Cardiac septum (tissue), 1 donor: Measurements from ENCODE around the gene HLA-DOB. TPM values are rescaled to one million over a fixed set of nuclear protein-coding genes. Genes with fewer than 3 reads are reported as not detected.
A peak's percentile ranks its signal among the peaks of the same experiment; 100 is the strongest.

Experiments used
- DNase-seq: peaks from one replicate; pipeline ENCODE4 v3.0.0-alpha.2; 2020; ENCODE audit warnings: low spot score
- intact Hi-C: fragments of 100-400 bp; cut with DNase I; formaldehyde crosslinking; loops from one replicate; pipeline ENCODE4 v1.14.0; 2022
- total RNA-seq: library from RNA; stranded (reverse); fragmentation: NEBNext Ultra II Directional; extraction: Animal tissue kit (Norgen Biotek cat#: 25700); gene quantifications from one replicate; pipeline ENCODE4 v1.2.1, GENCODE V29; 2021
- donor health status: DM: no; HTN: no; CAD: no.

Gene HLA-DOB
- total RNA-seq, 1 donor from 2014 or later = 0.35 TPM

DNA sequence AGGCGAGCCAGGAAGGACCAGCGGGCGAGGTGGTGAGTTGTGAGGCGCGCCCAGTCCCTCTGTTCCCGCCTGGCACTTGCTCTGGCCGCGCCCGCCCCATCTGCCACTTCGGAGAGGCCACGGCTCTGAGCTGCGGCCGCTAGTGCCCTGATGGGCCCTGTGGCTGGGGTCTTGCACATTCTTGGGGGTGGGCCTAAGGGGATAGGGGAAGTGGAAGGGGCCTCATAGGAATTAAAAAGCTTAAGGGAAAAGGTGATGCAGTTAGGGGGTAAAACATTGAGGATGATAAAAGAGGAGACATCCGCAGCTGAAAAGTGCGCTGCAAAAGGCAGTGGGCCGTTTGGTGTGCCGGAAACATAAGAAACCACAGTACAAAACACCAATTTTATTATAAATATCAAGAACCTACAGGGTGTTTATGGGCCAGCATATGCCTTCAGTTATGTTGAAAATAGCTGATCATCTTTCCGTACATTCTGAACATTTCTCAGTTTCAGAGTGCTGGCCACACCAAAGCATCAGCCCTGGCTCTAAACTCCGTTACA lies 28.1 kb upstream of the HLA-DOB start:
- intact Hi-C loops = loop anchor here (1.0 kb wide), 1 partner anchor 8 kb away; the partner anchor contains the start of gene TAP1
- no peak for DNase-seq

DNA sequence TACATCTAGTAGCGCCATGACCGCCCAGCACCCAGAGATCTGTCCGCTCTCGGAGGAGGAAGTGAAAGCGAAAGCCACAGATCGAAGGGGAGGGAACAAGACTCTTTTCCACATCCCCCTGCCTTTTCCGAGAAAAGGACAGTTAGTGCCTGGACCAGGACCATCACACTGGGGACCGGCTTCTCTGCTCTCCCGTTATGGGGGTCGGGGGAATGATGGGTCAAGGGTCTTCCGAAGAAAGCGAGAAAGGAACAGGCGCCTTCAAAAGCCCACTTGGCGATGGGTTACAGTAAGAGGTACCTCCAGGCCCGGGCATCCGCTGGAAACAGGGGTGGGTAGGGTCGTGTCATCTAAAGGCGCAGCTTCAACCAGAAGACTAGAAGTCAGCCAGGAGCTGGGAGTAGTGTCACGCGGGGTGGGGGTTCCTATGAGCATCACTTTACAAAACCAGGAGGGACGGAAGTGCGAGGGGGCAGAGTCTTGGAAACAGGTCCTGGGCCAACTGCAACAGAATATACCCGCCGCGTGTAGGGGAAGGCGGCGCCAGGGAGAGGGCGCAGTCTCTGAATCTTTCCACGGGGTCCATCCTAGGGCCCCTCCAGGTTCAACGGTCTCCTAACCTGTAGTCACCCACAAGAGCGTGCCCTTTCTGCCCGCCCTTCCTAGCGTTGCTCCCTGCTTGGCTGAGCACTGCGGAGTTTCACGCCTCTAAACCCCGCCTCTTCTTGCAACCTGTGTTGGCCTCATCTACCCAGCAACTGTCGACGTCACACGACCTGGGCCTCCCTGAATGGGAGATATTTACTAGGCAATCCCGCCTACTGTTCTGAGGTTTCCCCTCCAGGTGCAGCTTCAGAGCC lies 27.4 kb upstream of the HLA-DOB start, which contains the start of gene PSMB8:
PSMB8 (minus strand) TSS at position 69 of the 860 bp plus-strand sequence; CDS start at position 18, 51 bp downstream.
- intact Hi-C loops = loop anchor here (1.0 kb wide), 1 partner anchor 9 kb away; the partner anchor contains the start of gene TAP1
- peak; percentile 98 for DNase-seq

GRCh38 chr6:32843331-32843978 lies 26.7 kb upstream of the HLA-DOB start:
- no peak for DNase-seq
- intact Hi-C loops = no loop called here

GRCh38 chr6:32842690-32843089 lies 25.9 kb upstream of the HLA-DOB start:
- intact Hi-C loops = no loop called here
- DNase-seq = no peak

- intact Hi-C loops = no loop called here
- DNase-seq = no peak
Measured at GRCh38 chr6:32842021-32842650, 25.3 kb upstream of the HLA-DOB start.

DNA sequence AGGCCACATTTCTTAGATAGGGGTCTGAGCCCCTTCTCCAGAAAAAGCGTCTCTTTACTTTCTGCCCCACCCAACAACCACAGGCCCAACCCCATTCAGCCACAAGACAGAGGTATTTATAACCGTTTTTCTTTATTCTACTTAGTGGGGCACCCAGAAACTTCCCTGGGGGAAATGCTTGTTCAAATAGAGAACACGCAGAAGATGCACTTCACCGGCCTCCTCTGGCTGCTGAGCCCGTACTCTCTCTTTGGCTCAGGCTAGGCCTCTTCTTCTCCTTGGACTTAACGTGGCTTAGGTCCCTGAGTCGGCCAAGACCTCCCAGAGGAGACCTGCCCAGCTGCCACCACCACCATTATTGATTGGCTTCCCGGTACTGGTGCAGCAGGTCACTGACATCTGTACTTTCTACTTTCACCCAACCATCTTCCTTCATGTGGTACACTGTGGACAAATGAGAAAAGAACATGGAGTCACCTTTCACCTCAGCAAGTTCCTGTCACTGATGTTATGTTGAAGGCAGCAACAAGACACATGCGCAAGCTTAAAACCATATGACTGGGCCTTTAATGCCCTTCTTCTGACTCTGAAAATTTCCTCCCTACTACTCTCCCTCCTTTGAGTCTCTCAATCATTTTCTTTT lies 23.9 kb upstream of the HLA-DOB start:
- no peak for DNase-seq

DNA sequence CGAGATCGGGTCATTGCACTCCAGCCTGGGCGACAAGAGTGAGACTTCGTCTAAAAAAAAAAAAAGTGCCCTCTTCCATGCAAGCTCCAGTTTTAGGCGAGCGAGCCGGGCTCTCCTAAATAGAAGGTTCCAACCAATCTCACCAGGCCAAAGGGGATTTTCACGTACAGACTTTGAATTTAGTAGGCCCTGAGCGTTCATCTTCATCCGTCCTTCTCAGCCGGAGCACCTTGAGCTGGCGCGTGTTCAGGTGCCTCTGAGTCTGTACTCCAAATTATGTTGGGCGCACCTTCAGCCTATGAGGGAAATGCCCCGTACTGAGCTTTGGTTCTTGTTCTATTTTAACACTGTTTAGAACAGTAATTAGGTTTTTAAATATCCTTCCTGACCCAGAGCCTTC lies 22.6 kb upstream of the HLA-DOB start:
- no peak for DNase-seq
- intact Hi-C loops = no loop called here

More for the DNA sequence above, 23.9 kb upstream of the HLA-DOB start:
- intact Hi-C loops = no loop called here

DNA sequence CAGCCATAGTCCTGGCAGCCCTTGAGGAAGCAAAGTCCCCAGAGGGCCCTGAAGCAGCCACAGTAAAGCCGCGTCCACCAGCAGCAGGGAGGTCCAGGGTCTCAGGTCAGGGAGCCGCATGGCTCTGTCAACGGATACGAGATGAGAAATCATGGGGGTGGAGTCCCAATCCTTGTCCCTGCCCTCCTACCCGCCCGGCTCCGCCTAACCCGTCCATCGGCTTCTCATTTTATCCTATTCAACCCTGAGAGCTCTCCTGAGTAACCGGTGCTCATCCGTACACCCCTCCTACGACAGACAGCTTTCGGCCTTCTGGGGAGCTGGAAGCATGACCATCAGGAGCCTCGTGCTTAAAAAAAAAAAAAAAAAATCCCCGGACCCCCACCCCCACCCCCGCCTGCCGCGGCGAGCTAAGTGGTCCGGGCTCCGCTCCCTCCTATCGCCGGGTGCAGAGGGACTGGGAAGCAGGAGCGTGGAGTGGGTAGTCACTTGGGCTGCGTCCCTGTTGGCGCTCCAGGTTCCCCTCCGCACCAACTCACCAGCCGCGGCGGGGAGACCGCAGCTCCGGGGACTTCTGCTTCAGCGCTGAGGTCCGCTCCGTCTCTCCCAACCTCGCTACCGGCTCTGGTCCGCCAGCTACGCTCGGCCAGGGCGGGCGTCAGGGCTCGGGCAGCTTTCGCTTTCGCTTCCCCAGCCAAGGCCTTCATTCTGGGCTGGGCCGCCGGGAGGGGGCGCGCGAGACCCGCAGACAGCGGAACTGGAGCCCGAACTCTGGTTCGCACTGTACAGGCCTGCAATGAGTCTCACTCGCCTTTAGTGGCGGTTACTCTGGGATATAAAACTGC lies 21.5 kb upstream of the HLA-DOB start, which contains the start of gene TAP2:
TAP2 (minus strand) TSS at position 626 of the 845 bp plus-strand sequence; CDS start at position 120, 506 bp downstream.
- DNase-seq = peak; percentile 99
- intact Hi-C loops = loop anchor here (1.0 kb wide), 2 partner anchors 15 to 30 kb away; partner anchors contain the start of gene TAP1

GRCh38 chr6:32837651-32838113 lies 20.9 kb upstream of the HLA-DOB start:
- no peak for DNase-seq
- intact Hi-C loops = loop anchor here (1.0 kb wide), 2 partner anchors 16 to 31 kb away; partner anchors contain the start of gene TAP1

GRCh38 chr6:32836873-32837272 lies 20.1 kb upstream of the HLA-DOB start:
- no peak for DNase-seq
- intact Hi-C loops = no loop called here

GRCh38 chr6:32835167-32835893 lies 18.5 kb upstream of the HLA-DOB start:
- intact Hi-C loops = no loop called here
- no peak for DNase-seq

DNA sequence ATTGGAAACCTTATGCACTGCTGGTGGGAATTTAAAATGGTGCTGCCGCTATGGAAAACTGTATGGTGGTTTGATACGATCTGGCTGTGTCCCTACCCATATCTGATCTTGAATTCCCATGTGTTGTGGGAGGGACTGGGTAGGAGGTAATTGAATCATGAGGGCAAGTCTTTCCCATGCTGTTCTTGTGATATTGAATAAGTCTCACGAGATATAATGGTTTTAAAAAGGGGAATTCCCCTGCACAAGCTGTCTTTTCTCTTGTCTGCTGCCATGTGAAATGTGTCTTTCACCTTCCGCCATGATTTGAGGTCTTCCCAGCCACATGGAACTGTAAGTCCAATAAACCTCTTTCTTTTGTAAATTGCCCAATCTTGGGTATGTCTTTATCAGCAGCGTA lies 16.9 kb upstream of the HLA-DOB start:
- intact Hi-C loops = no loop called here
- no peak for DNase-seq

GRCh38 chr6:32832535-32832934 lies 15.7 kb upstream of the HLA-DOB start:
- no peak for DNase-seq
- intact Hi-C loops = no loop called here

DNA sequence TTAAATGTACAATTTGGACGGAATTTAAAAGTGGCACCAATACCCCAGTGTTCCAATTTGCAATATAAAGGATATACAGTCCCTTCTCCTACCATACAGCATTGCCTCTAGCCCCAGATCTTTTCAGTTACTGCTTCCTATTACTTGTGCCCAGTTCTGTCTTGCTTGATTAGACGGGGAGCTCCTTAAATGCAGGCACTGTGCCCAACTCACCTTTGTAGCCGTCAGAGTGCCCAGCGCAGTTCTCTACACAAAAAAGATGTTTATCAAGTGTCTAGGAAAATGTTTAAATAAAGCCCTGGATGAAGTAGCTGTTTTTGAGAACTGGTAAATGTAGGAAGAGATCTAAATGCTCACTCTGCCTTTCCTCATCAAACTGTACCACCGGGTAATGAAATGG lies 14.1 kb upstream of the HLA-DOB start:
- DNase-seq = no peak
- intact Hi-C loops = no loop called here

DNA sequence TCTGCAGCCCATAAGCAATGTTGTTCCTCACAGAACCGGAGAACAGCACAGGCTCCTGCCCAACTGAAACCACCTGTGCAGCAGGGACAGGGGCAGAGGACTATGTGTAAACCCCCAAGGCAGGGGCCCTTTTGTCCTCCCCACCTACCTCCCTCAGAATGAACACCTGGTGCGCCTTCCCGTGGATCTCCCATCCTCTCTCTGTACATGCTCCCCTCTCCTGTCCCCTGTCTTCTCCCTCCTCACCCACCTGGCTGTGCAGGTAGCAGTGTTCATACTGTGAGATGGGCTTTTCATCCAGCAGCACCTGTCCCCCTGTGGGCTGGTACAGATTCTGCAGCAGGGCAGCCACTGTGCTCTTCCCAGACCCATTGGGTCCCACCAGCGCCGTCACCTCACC lies 13.2 kb upstream of the HLA-DOB start:
- no peak for DNase-seq
- intact Hi-C loops = no loop called here

DNA sequence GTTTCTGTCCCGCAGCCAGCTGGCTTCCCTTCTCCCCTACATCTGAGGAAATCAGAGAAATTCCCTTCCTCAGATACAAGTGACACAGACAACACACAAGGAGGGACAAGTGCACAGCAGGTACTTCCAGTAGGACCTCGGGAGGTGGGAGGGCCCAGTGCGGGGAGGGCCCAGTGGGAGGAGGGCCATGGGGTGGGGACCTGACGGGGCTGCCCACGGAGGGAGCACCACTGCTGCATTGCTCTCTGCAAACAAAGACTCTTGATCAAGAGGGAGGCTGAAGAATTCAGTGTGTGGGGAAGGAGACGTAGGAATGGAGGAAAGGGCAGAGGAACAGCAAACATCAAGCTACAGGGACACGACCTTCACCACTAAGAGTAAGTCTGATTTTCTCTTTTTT lies 12.7 kb upstream of the HLA-DOB start:
- intact Hi-C loops = no loop called here
- DNase-seq = no peak

DNA sequence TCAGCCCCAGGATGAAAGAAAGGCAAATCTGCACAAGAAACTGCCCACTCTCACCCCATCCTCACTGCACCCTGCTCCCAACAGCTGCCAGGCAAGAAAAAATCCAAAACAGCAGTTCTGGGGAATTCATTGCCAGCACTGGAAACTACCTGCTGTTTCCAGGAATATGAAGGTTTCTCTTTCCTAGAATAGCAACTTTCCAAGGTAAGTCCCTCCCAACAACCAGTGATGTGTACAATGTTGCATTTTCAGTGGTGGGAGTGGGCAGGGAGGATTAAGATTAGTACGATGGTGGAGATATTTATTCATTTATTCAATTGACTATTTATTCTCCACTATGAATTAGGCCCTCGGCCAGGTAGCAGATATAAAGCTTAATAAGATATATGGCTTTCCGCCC lies 10.2 kb upstream of the HLA-DOB start:
- no peak for DNase-seq

DNA sequence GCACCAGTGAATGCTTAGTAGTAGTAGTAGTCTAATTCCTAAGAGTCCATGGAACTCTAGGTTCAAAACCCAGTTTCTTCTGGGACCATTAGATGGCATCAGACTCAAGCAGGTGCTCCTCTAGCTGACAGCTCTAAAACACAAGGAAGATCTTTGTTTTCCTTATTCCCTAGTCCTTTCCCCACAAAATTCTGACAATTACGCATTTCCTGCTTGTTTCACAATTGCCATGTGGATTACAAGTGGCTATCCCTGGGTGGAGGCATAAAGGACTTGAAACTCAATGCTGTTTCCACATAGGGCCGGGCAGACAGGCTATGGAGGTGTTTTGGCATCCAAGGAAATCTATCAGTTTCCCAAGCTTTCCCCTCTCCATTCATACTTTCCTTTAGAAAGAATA lies 9.2 kb upstream of the HLA-DOB start:
- DNase-seq = no peak
- intact Hi-C loops = no loop called here

More for the DNA sequence above, 10.2 kb upstream of the HLA-DOB start:
- intact Hi-C loops = no loop called here
